Skeletal muscle tissue (tissue), 4 donors: ENCODE measurements around the gene CLEC4G. TPM values are rescaled to one million over a fixed set of nuclear protein-coding genes. Genes with fewer than 3 reads are reported as not detected.

ENCODE experiments used
- H3K27ac ChIP-seq: one replicate; pipeline ENCODE4 v1.7.0; 2013; ENCODE audit warnings: mild to moderate bottlenecking, low read depth, low read length, inconsistent platforms
- H3K27me3 ChIP-seq, 3 donors: one replicate each; pipeline ENCODE4 v1.7.0; 2013; ENCODE audit warnings: low read length in 3 of 3; ENCODE audit not compliant: control insufficient read depth in 3 of 3, insufficient read depth in 3 of 3
- H3K36me3 ChIP-seq, 3 donors: one replicate each; pipeline ENCODE4 v1.7.0; 2013; ENCODE audit warnings: low read length in 3 of 3; ENCODE audit not compliant: control insufficient read depth in 3 of 3, insufficient read depth in 3 of 3
- H3K4me1 ChIP-seq, 3 donors: one replicate each; pipeline ENCODE4 v1.7.0; 2013; ENCODE audit warnings: low read length in 3 of 3, mild to moderate bottlenecking in 3 of 3; ENCODE audit not compliant: control insufficient read depth in 3 of 3, insufficient read depth in 3 of 3
- H3K4me3 ChIP-seq, 3 donors: one replicate each; pipeline ENCODE4 v1.7.0; 2013; ENCODE audit warnings: low read length in 3 of 3
- H3K9ac ChIP-seq, 3 donors: one replicate each; pipeline ENCODE4 v1.7.0; 2013; ENCODE audit warnings: low read length in 3 of 3, mild to moderate bottlenecking in 3 of 3, moderate library complexity in 2 of 3, low read depth in 1 of 3
- H3K9me3 ChIP-seq, 3 donors: one replicate each; pipeline ENCODE4 v1.7.0; 2013; ENCODE audit warnings: low read length in 3 of 3; ENCODE audit not compliant: control insufficient read depth in 3 of 3
- total RNA-seq: library from RNA; depleted of rRNA; stranded (reverse); fragments of >200 nt; gene quantifications from one replicate; pipeline ENCODE4 v1.2.3, GENCODE V29; 2014
- donor health status: Osteomylitis.

CLEC4G gene
- total RNA-seq, 1 donor from 2014 or later = 0.52 TPM

DNA sequence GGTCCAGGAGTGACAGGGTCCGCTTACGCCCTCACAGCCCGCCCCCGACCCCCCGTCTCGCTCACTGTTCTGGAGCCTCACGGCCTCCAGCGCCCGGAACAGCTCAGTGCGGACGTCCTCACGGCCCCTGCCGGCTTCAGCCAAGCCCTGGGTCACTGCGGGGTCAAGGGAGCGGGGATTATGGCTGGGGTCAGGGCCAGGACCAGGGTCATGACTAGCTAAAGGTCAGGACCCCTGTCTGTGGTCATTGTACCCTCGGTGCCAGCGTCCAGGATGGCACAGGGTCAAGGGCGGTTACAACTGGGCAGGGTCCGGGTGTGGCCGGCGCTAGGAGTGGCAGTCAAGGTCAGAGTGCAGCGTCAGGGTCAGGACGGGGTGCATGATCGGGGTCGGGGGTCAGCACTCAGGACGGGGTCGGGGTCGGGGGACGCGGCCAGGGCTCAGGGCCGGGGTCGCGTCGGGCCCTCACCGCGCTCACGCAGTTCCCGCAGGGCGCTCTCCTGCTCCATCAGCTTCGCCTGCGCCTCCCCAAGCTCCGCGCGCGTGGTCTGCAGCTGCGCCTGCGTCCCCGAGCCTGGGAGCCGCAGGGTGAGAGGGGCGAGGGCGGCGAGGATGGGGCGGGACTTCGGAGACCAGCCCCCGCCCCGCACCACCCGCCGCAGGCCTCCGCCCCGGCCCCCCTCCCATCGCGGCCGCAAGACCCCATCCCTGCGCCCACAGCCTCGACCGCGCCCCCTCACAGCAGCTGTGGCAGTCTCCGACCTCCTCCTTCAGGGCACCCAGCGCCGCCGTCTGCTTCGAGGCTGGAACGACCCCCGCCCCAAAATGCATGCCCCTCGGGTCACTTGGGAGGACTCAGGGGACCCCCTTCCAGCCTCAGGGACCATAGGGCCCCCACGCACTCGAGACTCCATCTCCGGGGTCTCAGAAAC is 1.4 kb downstream of the CLEC4G start:
- no peak overlapping the region for H3K27ac ChIP-seq
- no peaks in the 10 kb centered on the region for H3K9me3 ChIP-seq
- H3K4me1 ChIP-seq = no peaks in the 10 kb centered on the region
- no peak overlapping the region for H3K9ac ChIP-seq
- no peak overlapping the region for H3K4me3 ChIP-seq
- H3K36me3 ChIP-seq = no peaks in the 10 kb centered on the region
- H3K27me3 ChIP-seq = peaks cover 37 to 47% (median 42%) of the 10 kb centered on the region in 3 donors

DNA sequence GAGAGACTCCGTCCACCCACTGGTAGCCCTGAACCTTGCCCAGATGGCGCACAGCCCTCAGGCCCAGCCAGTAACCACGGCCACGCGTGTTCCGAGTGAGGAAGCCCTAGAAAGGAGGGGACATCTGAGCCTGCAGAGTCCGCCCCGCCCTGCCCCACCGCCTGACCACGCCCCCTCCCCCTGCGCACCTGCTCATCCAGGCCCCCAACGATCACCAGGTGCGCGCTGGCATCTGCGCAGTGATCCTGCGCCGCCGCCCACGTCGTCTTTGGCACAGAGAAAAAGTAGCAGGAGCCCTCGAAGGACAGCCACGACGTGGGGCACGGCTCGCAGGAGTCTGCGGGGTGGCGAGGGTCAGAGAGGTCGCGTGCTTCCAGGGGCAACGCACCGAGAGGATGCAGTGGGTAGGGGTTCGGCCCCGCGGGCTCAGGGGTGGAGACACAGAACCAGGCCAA is 2.1 kb downstream of the CLEC4G start:
- Histone ChIP-seq H3K9me3 (no peaks in the 10 kb centered on the region), H3K4me3 (no peak overlapping the region), H3K27ac (no peak overlapping the region), H3K9ac (no peak overlapping the region), H3K36me3 (no peaks in the 10 kb centered on the region), H3K27me3 (peaks cover 37 to 47% (median 42%) of the 10 kb centered on the region in 3 donors), H3K4me1 (no peaks in the 10 kb centered on the region)

DNA sequence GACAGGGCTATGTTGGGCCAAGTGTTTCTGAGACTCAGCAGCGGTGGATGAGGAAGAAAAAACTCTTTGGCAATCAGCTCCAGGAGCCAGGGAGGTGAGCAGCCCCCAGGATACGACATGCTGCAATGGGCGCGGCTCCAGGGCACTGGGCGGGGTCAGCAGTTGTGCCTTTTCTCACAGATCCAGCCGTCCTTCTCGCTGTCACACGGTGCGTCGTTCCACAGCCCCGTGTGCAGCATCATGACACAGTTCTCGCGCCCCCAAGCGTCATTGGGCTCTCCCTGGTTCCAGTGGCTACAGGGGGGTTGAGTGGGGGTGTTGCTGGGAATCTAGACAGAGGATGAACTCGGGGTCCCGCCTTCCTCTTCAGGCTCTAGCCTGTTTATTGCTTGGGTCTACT is 2.7 kb downstream of the CLEC4G start:
- Histone ChIP-seq H3K36me3 (no peaks in the 10 kb centered on the region), H3K4me3 (no peak overlapping the region), H3K27ac (no peak overlapping the region), H3K27me3 (peaks cover 37 to 47% (median 39%) of the 10 kb centered on the region in 3 donors), H3K4me1 (no peaks in the 10 kb centered on the region), H3K9me3 (no peaks in the 10 kb centered on the region), H3K9ac (no peak overlapping the region)

DNA sequence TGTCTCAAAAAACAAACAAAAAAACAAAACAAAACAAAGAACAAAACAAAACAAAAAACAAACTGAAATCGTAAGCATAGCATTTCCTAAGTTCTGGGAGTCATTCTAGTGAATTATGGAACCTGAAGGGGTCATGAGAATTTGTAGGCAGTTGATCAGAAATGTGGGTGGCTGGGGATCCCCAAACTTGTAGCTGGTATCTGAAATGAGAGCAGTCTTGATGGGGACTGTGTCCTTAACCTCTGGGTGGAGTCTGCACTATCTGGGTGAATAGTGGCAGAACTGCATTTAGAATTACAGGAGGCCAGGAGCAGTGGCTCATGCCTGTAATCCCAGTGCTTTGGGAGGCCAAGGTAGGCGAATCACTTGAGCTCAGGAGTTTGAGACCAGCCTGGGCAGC is 6.1 kb downstream of the CLEC4G start:
- Histone ChIP-seq H3K36me3 (no peaks in the 10 kb centered on the region), H3K27ac (no peak overlapping the region), H3K4me3 (no peak overlapping the region), H3K4me1 (no peaks in the 10 kb centered on the region), H3K9ac (no peak overlapping the region), H3K27me3 (peaks cover 27 to 33% (median 29%) of the 10 kb centered on the region in 3 donors), H3K9me3 (no peaks in the 10 kb centered on the region)

DNA sequence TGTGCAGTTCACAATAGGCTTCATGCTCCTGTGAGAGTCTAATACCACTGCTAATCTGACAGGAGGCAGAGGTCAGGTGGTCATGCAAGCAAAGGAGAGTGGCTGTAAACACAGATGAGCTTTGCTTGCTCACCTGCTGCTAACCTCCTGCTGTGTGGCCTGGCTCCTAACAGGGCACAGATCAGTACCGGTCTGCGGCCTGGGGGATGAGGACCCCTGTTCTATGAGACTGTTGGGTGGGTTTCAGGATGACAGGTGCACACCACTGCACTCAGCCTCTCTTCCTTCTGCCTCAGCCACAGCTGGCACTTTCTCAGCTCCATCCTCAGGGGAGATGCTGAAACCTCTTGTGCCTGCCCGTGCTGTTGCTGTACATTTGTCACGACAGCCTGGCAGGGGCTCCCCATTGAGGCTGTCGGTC is 9.7 kb downstream of the CLEC4G start:
- Histone ChIP-seq H3K27me3 (peaks cover 0 to 6% (median 4%) of the 10 kb centered on the region in 3 donors), H3K36me3 (no peaks in the 10 kb centered on the region), H3K4me1 (no peaks in the 10 kb centered on the region), H3K4me3 (no peak overlapping the region), H3K9me3 (no peaks in the 10 kb centered on the region), H3K27ac (no peak overlapping the region), H3K9ac (no peak overlapping the region)

DNA sequence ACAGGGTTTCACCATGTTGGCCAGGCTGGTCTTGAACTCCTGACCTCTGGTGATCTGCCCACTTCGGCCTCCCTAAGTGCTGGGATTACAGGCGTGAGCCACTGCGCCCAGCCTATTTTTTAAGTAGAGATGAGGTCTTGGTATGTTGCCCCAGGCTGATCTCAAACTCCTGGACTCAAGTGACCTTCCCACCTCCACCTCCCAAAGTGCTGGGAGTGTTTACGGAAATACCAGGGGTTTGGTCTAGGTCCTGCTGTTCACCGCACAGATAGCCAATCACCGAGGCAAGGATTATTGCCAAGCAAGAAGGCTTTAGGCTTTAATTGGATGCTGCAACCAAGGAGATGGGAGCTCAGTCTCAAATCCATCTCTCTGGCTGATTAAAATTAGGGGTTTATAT is 11.6 kb downstream of the CLEC4G start:
- H3K4me3 ChIP-seq = no peak overlapping the region
- no peak overlapping the region for H3K27ac ChIP-seq
- no peaks in the 10 kb centered on the region for H3K4me1 ChIP-seq
- H3K27me3 ChIP-seq = peaks cover 0 to 6% (median 4%) of the 10 kb centered on the region in 3 donors
- H3K9ac ChIP-seq = no peak overlapping the region
- no peaks in the 10 kb centered on the region for H3K36me3 ChIP-seq
- peaks cover 0 to 5% (median 0%) of the 10 kb centered on the region in 3 donors for H3K9me3 ChIP-seq

DNA sequence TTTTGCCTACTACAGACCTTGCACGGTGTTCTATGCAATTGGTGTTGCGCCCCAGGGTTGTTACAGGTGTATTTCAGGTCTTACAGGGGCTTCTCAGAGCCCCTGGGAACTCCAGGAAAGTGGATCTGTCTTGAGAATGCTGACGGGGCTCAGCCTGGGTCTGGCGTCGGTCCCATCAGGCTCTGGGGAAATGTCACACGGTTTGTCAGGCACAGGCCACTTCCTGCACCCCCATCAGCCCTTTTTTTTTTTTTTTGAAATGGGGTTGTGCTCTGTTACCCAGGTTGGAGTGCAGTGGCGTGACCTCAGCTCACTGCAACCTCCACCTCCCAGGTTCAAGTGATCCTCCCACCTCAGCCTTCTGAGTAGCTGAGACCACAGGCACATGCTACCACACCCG is 13.2 kb downstream of the CLEC4G start:
- Histone ChIP-seq H3K9me3 (peaks cover 0 to 5% (median 0%) of the 10 kb centered on the region in 3 donors), H3K36me3 (no peaks in the 10 kb centered on the region), H3K4me1 (no peaks in the 10 kb centered on the region), H3K4me3 (no peak overlapping the region), H3K27ac (no peak overlapping the region), H3K9ac (no peak overlapping the region), H3K27me3 (peaks cover 0 to 6% (median 4%) of the 10 kb centered on the region in 3 donors)

DNA sequence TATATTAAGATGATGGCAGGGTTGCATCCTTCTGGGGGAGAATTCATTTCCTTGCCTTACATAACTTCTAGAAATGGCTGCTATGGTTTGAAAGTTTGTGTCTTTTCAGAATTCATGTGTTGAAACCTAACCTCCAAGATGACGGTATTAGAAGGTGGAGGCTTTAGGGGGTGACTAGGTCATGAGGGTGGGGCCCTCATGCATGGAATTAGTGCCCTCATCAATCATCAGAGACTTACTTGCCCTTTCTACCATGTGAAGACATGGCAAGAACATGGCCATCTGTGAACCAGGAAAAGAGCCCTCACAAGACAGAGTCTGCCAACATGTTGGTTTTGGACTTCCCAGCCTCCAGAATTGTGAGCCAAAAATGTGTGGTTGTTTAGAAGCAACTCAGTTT is 15.1 kb downstream of the CLEC4G start:
- H3K4me1 ChIP-seq = no peaks in the 10 kb centered on the region
- H3K9ac ChIP-seq = no peak overlapping the region
- no peak overlapping the region for H3K27ac ChIP-seq
- H3K4me3 ChIP-seq = no peak overlapping the region
- no peaks in the 10 kb centered on the region for H3K36me3 ChIP-seq
- H3K27me3 ChIP-seq = no peaks in the 10 kb centered on the region
- H3K9me3 ChIP-seq = peaks cover 0 to 5% (median 0%) of the 10 kb centered on the region in 3 donors

DNA sequence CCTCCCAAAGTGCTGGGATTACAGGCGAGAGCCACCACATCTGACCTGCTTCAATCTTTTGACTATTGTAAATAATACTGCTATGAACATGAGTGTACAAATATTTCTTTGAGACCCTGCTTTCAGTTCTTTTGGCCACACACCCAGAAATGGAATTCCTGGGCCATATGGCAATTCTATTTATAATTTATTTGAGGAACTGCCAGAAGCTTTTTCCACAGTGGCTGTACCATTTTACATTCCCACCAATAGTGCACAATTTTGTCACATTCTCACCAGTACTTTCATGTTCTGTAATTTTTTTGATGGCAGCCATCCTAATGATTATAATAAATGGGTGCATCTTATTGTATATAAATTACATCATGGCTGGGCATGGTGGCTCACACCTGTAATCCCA is 16.2 kb downstream of the CLEC4G start:
- H3K36me3 ChIP-seq = no peaks in the 10 kb centered on the region
- H3K4me3 ChIP-seq = no peak overlapping the region
- H3K4me1 ChIP-seq = no peaks in the 10 kb centered on the region
- H3K9ac ChIP-seq = no peak overlapping the region
- H3K9me3 ChIP-seq = peaks cover 0 to 5% (median 0%) of the 10 kb centered on the region in 3 donors
- no peaks in the 10 kb centered on the region for H3K27me3 ChIP-seq
- no peak overlapping the region for H3K27ac ChIP-seq

DNA sequence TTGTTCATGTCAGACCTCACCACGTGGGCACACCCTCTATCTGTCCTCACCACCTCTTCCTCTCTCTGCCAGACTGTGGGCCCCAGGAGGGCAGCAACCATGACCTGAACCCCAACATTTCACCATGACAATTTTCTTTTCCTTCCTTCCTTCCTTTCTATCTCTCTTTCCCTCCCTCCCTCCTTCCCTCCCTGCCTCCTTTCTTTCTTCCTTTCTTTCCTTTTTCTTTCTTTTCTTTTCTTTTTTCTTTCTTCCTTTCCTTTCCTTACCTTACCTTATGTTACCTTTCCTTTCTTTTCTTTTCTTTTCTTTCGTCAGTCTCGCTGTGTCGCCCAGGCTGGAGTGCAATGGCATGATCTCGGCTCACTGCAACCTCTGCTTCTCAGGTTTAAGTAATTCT is 21.3 kb downstream of the CLEC4G start:
- Histone ChIP-seq H3K27me3 (peaks cover 0 to 3% (median 0%) of the 10 kb centered on the region in 3 donors), H3K4me3 (no peak overlapping the region), H3K9me3 (no peaks in the 10 kb centered on the region), H3K4me1 (no peaks in the 10 kb centered on the region), H3K27ac (no peak overlapping the region), H3K9ac (no peak overlapping the region), H3K36me3 (no peaks in the 10 kb centered on the region)
